ENCODE results near the gene MEOX2.

DNA sequence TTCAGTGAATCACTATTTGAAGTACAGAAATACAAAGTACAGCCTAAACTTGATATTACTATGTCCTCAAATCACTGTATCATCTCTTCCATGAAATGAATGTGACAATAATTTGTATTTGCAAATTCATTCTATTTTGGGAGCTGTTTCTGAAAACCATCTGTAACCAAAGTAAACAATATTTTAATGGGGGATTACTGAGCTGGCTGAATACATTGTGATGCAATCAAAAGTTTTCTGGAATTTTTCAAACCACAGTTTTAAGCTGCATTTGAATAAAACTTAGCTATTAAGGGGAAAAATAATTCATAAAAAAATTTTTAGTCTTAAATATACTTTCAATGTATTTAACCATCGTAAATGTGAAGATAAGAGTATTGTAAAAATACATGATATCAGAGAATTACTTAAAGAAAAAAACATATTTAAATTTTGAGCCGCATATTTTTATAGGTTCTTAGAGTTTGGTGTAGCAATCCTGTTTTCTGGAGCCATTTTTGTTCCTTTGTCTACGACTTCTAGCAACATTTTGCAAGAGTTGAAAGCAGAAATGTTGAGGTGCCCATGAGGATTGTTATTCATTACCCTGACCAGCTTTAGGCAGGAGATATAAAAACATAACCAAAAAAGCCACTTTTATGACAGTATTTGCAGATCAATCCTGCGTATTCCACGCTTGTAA, 78.8 kb downstream of the MEOX2 start:
- TF ChIP-seq, protein P1, sequence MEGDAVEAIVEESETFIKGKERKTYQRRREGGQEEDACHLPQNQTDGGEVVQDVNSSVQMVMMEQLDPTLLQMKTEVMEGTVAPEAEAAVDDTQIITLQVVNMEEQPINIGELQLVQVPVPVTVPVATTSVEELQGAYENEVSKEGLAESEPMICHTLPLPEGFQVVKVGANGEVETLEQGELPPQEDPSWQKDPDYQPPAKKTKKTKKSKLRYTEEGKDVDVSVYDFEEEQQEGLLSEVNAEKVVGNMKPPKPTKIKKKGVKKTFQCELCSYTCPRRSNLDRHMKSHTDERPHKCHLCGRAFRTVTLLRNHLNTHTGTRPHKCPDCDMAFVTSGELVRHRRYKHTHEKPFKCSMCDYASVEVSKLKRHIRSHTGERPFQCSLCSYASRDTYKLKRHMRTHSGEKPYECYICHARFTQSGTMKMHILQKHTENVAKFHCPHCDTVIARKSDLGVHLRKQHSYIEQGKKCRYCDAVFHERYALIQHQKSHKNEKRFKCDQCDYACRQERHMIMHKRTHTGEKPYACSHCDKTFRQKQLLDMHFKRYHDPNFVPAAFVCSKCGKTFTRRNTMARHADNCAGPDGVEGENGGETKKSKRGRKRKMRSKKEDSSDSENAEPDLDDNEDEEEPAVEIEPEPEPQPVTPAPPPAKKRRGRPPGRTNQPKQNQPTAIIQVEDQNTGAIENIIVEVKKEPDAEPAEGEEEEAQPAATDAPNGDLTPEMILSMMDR (IDR thresholded peaks at IDR 0.05) = no peak
- TF ChIP-seq POLR2A (IDR thresholded peaks at IDR 0.05) = no peak

Data from right lobe of liver (tissue), 4 donors.